HuH-7.5 (cell line): ENCODE results near the gene DUSP11.
"Not testable (repeated sequence)": the region's sequence is repeated elsewhere in the genome, so short reads cannot be mapped to it uniquely, and the experiment has no call there.

Experiments
- DNase-seq: peaks from one replicate; pipeline ENCODE4 v3.0.0; 2011; ENCODE audit warnings: low spot score

Gene DUSP11

GRCh38 chr2:73779467-73780236 lies at the start of gene DUSP11:
TSS of gene DUSP11 (minus strand) at chr2:73780103. CDS start at chr2:73779974, 129 bp downstream.
- DNase-seq, result peak; percentile 83

GRCh38 chr2:73828818-73829570 lies 49.1 kb upstream of the DUSP11 start, which contains the start of gene STAMBP:
TSS of gene STAMBP (plus strand) at chr2:73828961. CDS start at chr2:73830857, 1,896 bp downstream.
- peak; percentile 91 for DNase-seq

GRCh38 chr2:73828389-73828817 lies 48.5 kb upstream of the DUSP11 start:
- no peak for DNase-seq

- DNase-seq, result no peak
Observed at GRCh38 chr2:73827660-73828388, 47.9 kb upstream of the DUSP11 start.

- no peak for DNase-seq
Observed at GRCh38 chr2:73827018-73827417, 47.1 kb upstream of the DUSP11 start.

- no peak for DNase-seq
Observed at GRCh38 chr2:73825408-73825807, 45.5 kb upstream of the DUSP11 start.

GRCh38 chr2:73823916-73824523 lies 44.1 kb upstream of the DUSP11 start:
- DNase-seq, result peak; percentile 43

GRCh38 chr2:73823416-73823815 lies 43.5 kb upstream of the DUSP11 start:
- no peak for DNase-seq

GRCh38 chr2:73822991-73823390 lies 43.1 kb upstream of the DUSP11 start:
- DNase-seq, result no peak

- no peak for DNase-seq
Observed at GRCh38 chr2:73822276-73822675, 42.4 kb upstream of the DUSP11 start.

GRCh38 chr2:73821669-73822068 lies 41.8 kb upstream of the DUSP11 start:
- no peak for DNase-seq

- no peak for DNase-seq
Observed at GRCh38 chr2:73821227-73821626, 41.3 kb upstream of the DUSP11 start.

- no peak for DNase-seq
Observed at GRCh38 chr2:73818296-73818695, 38.4 kb upstream of the DUSP11 start.

- DNase-seq, result no peak
Observed at GRCh38 chr2:73812635-73813034, 32.7 kb upstream of the DUSP11 start.

GRCh38 chr2:73811878-73812277 lies 32.0 kb upstream of the DUSP11 start:
- DNase-seq, result no peak

GRCh38 chr2:73783883-73784282 lies 4.0 kb upstream of the DUSP11 start, which contains the start of gene C2orf78:
TSS of gene C2orf78 (plus strand) at chr2:73784183. CDS start at chr2:73784310, 127 bp downstream.
- DNase-seq, result not testable (repeated sequence)

- DNase-seq, result not testable (repeated sequence)
Observed at GRCh38 chr2:73783402-73783801, 3.5 kb upstream of the DUSP11 start.

- DNase-seq, result no peak
Observed at GRCh38 chr2:73780237-73780582, 307 bp upstream of the DUSP11 start.

- DNase-seq, result not testable (repeated sequence)
Observed at GRCh38 chr2:73778867-73779466, 936 bp downstream of the DUSP11 start.

GRCh38 chr2:73776869-73777519 lies 2.9 kb downstream of the DUSP11 start:
- DNase-seq, result no peak

- DNase-seq, result no peak
Observed at GRCh38 chr2:73776381-73776780, 3.5 kb downstream of the DUSP11 start.
